Epithelial cell of esophagus (primary cell): ENCODE results near the gene MTHFS.

ENCODE experiments used
- DNase-seq: peaks from one replicate; pipeline ENCODE4 v3.0.0; 2010; ENCODE audit warnings: low read depth
- H3K4me3 ChIP-seq: 2 replicates; pipeline ENCODE4 v1.5.1; 2011; ENCODE audit warnings: mild to moderate bottlenecking, low read length, control low read depth
- CTCF ChIP-seq: IDR thresholded peaks from 2 replicates; pipeline ENCODE4 v1.5.1; 2011; ENCODE audit warnings: low read depth, mild to moderate bottlenecking, low read length, control low read depth, inconsistent platforms; ENCODE audit not compliant: insufficient read depth; ENCODE audit errors: missing control alignments

The MTHFS gene

GRCh38 chr15:79883579-79884203, 13.1 kb downstream of the MTHFS start:
- no peak for TF ChIP-seq CTCF
- DNase-seq = no peak
- no peak overlapping the region for H3K4me3 ChIP-seq

GRCh38 chr15:79881668-79882067, 15.1 kb downstream of the MTHFS start:
- no peak overlapping the region for H3K4me3 ChIP-seq
- no peak for TF ChIP-seq CTCF
- DNase-seq = no peak

- DNase-seq = no peak
- no peak overlapping the region for H3K4me3 ChIP-seq
- no peak for TF ChIP-seq CTCF
Measured at GRCh38 chr15:79881254-79881653, 15.6 kb downstream of the MTHFS start.

- TF ChIP-seq CTCF = no peak
- DNase-seq = no peak
- no peak overlapping the region for H3K4me3 ChIP-seq
Measured at GRCh38 chr15:79878078-79878705, 18.6 kb downstream of the MTHFS start.

GRCh38 chr15:79875213-79875612, 21.6 kb downstream of the MTHFS start:
- H3K4me3 ChIP-seq = no peak overlapping the region
- no peak for DNase-seq
- TF ChIP-seq CTCF = no peak

GRCh38 chr15:79874242-79874641, 22.6 kb downstream of the MTHFS start:
- H3K4me3 ChIP-seq = no peak overlapping the region
- TF ChIP-seq CTCF = no peak
- no peak for DNase-seq
